SK-N-MC (cell line): ENCODE data around the gene DPYSL5.

Source experiments
- EZH2 ChIP-seq: fragments of 200-600 bp; sonication (generic); IDR thresholded peaks from one replicate; pipeline ENCODE4 v1.6.1; 2017; ENCODE audit warnings: antibody characterized with exemption
- FOXP2 ChIP-seq: optimal IDR thresholded peaks from 2 replicates; pipeline ENCODE3; 2011; ENCODE audit warnings: mild to moderate bottlenecking, moderate library complexity; ENCODE audit not compliant: insufficient read depth; ENCODE audit errors: extremely low read length, control extremely low read depth
- POLR2AphosphoS5 ChIP-seq: IDR thresholded peaks from 2 replicates; pipeline ENCODE4 v1.6.1; 2012; ENCODE audit warnings: mild to moderate bottlenecking, low read depth, low read length, borderline replicate concordance

DNA sequence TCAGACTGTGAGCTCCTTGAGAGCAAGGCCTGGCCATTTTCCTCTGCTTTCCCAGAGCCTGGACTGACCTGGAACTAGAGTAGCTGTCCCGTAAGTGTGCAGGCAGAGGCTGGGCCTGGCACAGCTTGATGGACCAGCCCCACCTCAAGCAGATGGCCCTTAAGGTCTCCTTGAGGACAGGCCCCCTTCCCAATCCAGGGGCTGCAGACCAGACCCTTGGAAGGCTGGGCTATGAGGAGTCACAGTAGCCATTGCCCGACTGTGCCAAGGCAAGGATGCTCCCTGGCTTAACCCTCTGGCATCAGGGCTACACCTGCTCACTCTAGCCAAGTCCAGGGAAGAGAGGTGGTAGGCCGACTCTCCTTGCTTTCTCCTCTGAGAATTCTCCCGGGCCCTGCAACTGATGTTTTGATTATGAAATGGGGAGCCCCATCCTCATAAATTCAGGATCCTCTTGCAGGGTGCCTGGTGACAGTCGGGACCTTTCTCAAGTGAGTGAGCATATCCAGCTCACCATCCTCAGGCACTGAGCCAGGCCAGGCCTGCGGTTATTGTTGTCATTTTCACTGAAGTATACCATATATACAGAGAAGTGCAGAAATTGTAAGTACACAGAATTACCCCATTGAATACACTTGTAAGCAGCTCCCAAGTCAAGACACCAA, 51.7 kb downstream of the DPYSL5 start:
- no peak for TF ChIP-seq POLR2AphosphoS5
- no peak for TF ChIP-seq FOXP2
- TF ChIP-seq EZH2 = no peak
